GM12865 (cell line): Measurements from ENCODE around the gene PLEKHD1.

Experiments used
- DNase-seq: peaks from one replicate; pipeline ENCODE4 v3.0.0; 2010; ENCODE audit warnings: low read depth
- H3K4me3 ChIP-seq: 2 replicates; pipeline ENCODE4 v1.5.1; 2011; ENCODE audit warnings: mild to moderate bottlenecking, low read depth, low read length, control low read depth
- TF ChIP-seq, protein P1 (sequence below): IDR thresholded peaks from 2 replicates; pipeline ENCODE4 v1.5.1; 2011; ENCODE audit warnings: low read length, control low read depth, low read depth, inconsistent platforms; ENCODE audit not compliant: insufficient read depth; ENCODE audit errors: missing control alignments

Gene PLEKHD1

GRCh38 chr14:69518289-69519101 lies 34.0 kb downstream of the PLEKHD1 start:
- H3K4me3 ChIP-seq: no peak overlapping the region
- TF ChIP-seq, protein P1, sequence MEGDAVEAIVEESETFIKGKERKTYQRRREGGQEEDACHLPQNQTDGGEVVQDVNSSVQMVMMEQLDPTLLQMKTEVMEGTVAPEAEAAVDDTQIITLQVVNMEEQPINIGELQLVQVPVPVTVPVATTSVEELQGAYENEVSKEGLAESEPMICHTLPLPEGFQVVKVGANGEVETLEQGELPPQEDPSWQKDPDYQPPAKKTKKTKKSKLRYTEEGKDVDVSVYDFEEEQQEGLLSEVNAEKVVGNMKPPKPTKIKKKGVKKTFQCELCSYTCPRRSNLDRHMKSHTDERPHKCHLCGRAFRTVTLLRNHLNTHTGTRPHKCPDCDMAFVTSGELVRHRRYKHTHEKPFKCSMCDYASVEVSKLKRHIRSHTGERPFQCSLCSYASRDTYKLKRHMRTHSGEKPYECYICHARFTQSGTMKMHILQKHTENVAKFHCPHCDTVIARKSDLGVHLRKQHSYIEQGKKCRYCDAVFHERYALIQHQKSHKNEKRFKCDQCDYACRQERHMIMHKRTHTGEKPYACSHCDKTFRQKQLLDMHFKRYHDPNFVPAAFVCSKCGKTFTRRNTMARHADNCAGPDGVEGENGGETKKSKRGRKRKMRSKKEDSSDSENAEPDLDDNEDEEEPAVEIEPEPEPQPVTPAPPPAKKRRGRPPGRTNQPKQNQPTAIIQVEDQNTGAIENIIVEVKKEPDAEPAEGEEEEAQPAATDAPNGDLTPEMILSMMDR: no peak
- DNase-seq: no peak

GRCh38 chr14:69519204-69520100 lies 34.9 kb downstream of the PLEKHD1 start:
- no peak for DNase-seq
- TF ChIP-seq, protein P1: no peak
- no peak overlapping the region for H3K4me3 ChIP-seq

- TF ChIP-seq, protein P1: no peak
- DNase-seq: no peak
- H3K4me3 ChIP-seq: no peak overlapping the region
Measured at GRCh38 chr14:69522026-69522425, 37.5 kb downstream of the PLEKHD1 start.

- no peak for DNase-seq
- H3K4me3 ChIP-seq: no peak overlapping the region
- TF ChIP-seq, protein P1: no peak
Measured at GRCh38 chr14:69525896-69526295, 41.4 kb downstream of the PLEKHD1 start.

- DNase-seq: no peak
- no peak overlapping the region for H3K4me3 ChIP-seq
- TF ChIP-seq, protein P1: no peak
Measured at GRCh38 chr14:69527635-69528034, 43.1 kb downstream of the PLEKHD1 start.

DNA sequence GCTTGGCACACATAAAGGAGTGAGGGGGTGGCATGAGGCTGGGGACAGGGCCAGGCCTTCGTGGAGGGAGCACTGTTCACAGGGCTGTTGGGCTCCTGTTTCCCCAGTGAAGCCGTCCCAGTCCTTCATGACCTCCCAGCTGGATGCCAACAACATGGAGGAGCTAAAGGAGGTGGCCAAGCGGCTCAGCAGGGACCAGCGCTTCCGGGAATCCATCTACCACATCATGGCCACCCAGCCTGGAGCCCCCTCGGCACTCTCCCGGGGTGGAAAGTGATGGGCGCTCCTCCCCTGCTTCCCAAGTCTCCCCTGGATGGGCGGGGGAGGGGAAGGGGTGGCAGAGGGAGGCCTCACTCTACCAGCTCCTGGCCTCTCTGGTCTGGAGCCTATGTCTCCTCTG lies 43.6 kb downstream of the PLEKHD1 start:
- DNase-seq: no peak
- TF ChIP-seq, protein P1: no peak
- H3K4me3 ChIP-seq: no peak overlapping the region
